Measurements from ENCODE around the gene MAFG. TPM values are rescaled to one million over a fixed set of nuclear protein-coding genes. Genes with fewer than 3 reads are reported as not detected.

MAFG gene
- total and polyA plus RNA-seq, 2 of the 13 experiments (the other 11 are each of a cell fraction or from before 2014, with no cell fraction given): 14.5 to 20.0 TPM

- TF ChIP-seq RERE (CRISPR knock-in tag; IDR thresholded peaks at IDR 0.05; ENCODE audit: low read depth) (no peak), ZNF343 (CRISPR knock-in tag; IDR thresholded peaks at IDR 0.05) (no peak), CAMTA2 (CRISPR knock-in tag; IDR thresholded peaks at IDR 0.05; ENCODE audit: borderline replicate concordance) (no peak), ZNF607 (CRISPR knock-in tag; IDR thresholded peaks at IDR 0.05; ENCODE audit: borderline replicate concordance) (0 out of 2 replicates have a peak, but pooled peaks have one; percentile 9), ZNF354B (CRISPR knock-in tag; IDR thresholded peaks at IDR 0.05) (peak; percentile 43; the same call in 1 of the 2 replicates), KLF11 (CRISPR knock-in tag; IDR thresholded peaks at IDR 0.05) (no peak), SETDB1 (CRISPR knock-in tag; IDR thresholded peaks at IDR 0.05; ENCODE audit: borderline replicate concordance) (no peak), ZNF484 (CRISPR knock-in tag; IDR thresholded peaks at IDR 0.05; ENCODE audit: borderline replicate concordance, low read depth) (no peak), ZSCAN21 (CRISPR knock-in tag; IDR thresholded peaks at IDR 0.05; ENCODE audit: borderline replicate concordance) (no peak), PRMT3 (CRISPR knock-in tag; IDR thresholded peaks at IDR 0.05; ENCODE audit: borderline replicate concordance, low read depth) (0 out of 2 replicates have a peak, but pooled peaks have one; percentile 20), FOXC1 (CRISPR knock-in tag; IDR thresholded peaks at IDR 0.05; ENCODE audit: borderline replicate concordance) (0 out of 2 replicates have a peak, but pooled peaks have one; percentile 15), ZFP91 (CRISPR knock-in tag; IDR thresholded peaks at IDR 0.05; ENCODE audit: borderline replicate concordance) (0 out of 2 replicates have a peak, but pooled peaks have one; percentile 0), ZGPAT (CRISPR knock-in tag; IDR thresholded peaks at IDR 0.05) (no peak), ZNF580 (CRISPR knock-in tag; IDR thresholded peaks at IDR 0.05; ENCODE audit: borderline replicate concordance, low read depth) (no peak), ONECUT2 (CRISPR knock-in tag; IDR thresholded peaks at IDR 0.05) (no peak), ZNF33B (CRISPR knock-in tag; IDR thresholded peaks at IDR 0.05) (no peak), POGK (CRISPR knock-in tag; conservative IDR thresholded peaks at IDR 0.05) (no peak), ZNF501 (CRISPR knock-in tag; IDR thresholded peaks at IDR 0.05) (0 out of 2 replicates have a peak, but pooled peaks have one; percentile 4)
These were observed 40.8 kb upstream of the MAFG start (continued) for GRCh38 chr17:81968396-81968745.

All from HepG2 (cell line).